H1 (cell line): ENCODE measurements around the gene GPR157. TPM values are rescaled to one million over a fixed set of nuclear protein-coding genes. Genes with fewer than 3 reads are reported as not detected.

Source experiments
- CTCF ChIA-PET: fragments of 300-600 bp; sonication (Branson Sonifier 250); formaldehyde crosslinking; loops from one replicate; lab custom pipeline; 2021; ENCODE audit not compliant: partially characterized antibody; lab: Charles Lee
- POLR2A ChIA-PET: fragments of 300-600 bp; sonication (Branson Sonifier 250); formaldehyde crosslinking; loops from one replicate; lab custom pipeline; 2021; ENCODE audit warnings: inconsistent platforms; ENCODE audit not compliant: partially characterized antibody; lab: Charles Lee
- DNase-seq, 2 experiments: peaks; one replicate each; pipeline versions ENCODE4 v3.0.0 to v3.0.0-alpha.2; 2010 to 2022; ENCODE audit warnings: low spot score in 2 of 2, low read depth in 1 of 2, mixed read lengths in 1 of 2
- FAIRE-seq: peaks from 2 replicates; lab custom pipeline; 2011; peaks lifted over from hg19 to GRCh38; lab: Jason Lieb, UNC
- H2AFZ ChIP-seq: 2 replicates; pipeline ENCODE4 v1.8.1; 2012; ENCODE audit warnings: low read length, inconsistent platforms
- H2AK5ac ChIP-seq: 2 replicates; pipeline ENCODE4 v1.6.1; 2013; ENCODE audit warnings: low read depth, low read length
- H2BK120ac ChIP-seq: replicated peaks from 2 replicates; pipeline ENCODE3; 2013; ENCODE audit warnings: low read depth, low read length, inconsistent platforms
- H2BK12ac ChIP-seq: 2 replicates; pipeline ENCODE4 v1.6.1; 2013; ENCODE audit warnings: low read depth, low read length
- H2BK15ac ChIP-seq: 2 replicates; pipeline ENCODE4 v1.6.1; 2013; ENCODE audit warnings: low read length
- H2BK20ac ChIP-seq: 2 replicates; pipeline ENCODE4 v1.6.1; 2013; ENCODE audit warnings: low read length
- H2BK5ac ChIP-seq: 2 replicates; pipeline ENCODE4 v1.6.1; 2013; ENCODE audit warnings: low read depth, low read length
- H3K14ac ChIP-seq: 2 replicates; pipeline ENCODE4 v1.6.1; 2013; ENCODE audit warnings: inconsistent platforms; ENCODE audit not compliant: insufficient read length
- H3K18ac ChIP-seq: 2 replicates; pipeline ENCODE4 v1.6.1; 2013; ENCODE audit warnings: low read length; ENCODE audit errors: extremely low read depth
- H3K23ac ChIP-seq: 2 replicates; pipeline ENCODE4 v1.6.1; 2013; ENCODE audit warnings: inconsistent platforms; ENCODE audit not compliant: insufficient read length
- H3K23me2 ChIP-seq: 2 replicates; pipeline ENCODE4 v1.6.1; 2013; ENCODE audit warnings: low read depth, low read length
- H3K27ac ChIP-seq: 2 replicates; pipeline ENCODE4 v1.6.1; 2011; ENCODE audit warnings: low read depth, low read length, inconsistent platforms
- H3K27me3 ChIP-seq, 4 experiments: replicated peaks in 1 of 4; 1 replicate in 1 of 4; 2 replicates in 3 of 4; pipeline versions ENCODE4 v1.6.1 to v1.8.1; 2011 to 2013; ENCODE audit warnings: low read length in 3 of 4, mild to moderate bottlenecking in 3 of 4, inconsistent platforms in 2 of 4, mixed read lengths in 2 of 4, moderate library complexity in 1 of 4; ENCODE audit not compliant: control insufficient read depth in 3 of 4, insufficient read depth in 3 of 4; ENCODE audit errors: extremely low read depth in 1 of 4
- H3K36me3 ChIP-seq, 4 experiments: 2 replicates each; pipeline versions ENCODE4 v1.6.1 to v1.8.1; 2011 to 2013; ENCODE audit warnings: mild to moderate bottlenecking in 4 of 4, low read length in 3 of 4, moderate library complexity in 2 of 4, control low read depth in 1 of 4, inconsistent platforms in 1 of 4; ENCODE audit not compliant: insufficient read depth in 4 of 4, control insufficient read depth in 2 of 4
- H3K4ac ChIP-seq: replicated peaks from 2 replicates; pipeline ENCODE3; 2013; ENCODE audit warnings: low read length, low read depth, mixed read lengths, inconsistent platforms; ENCODE audit not compliant: insufficient read length
- H3K4me1 ChIP-seq, 4 experiments: replicated peaks in 1 of 4; 1 replicate in 1 of 4; 2 replicates in 3 of 4; pipeline versions ENCODE4 v1.6.1 to v1.8.1; 2011 to 2013; ENCODE audit warnings: low read length in 3 of 4, inconsistent platforms in 2 of 4, mixed read lengths in 1 of 4; ENCODE audit not compliant: insufficient read depth in 4 of 4, control insufficient read depth in 3 of 4
- H3K4me2 ChIP-seq, 2 experiments: 2 replicates each; pipeline versions ENCODE4 v1.6.1 to v1.8.1; 2011 to 2013; ENCODE audit warnings: low read depth in 2 of 2, low read length in 2 of 2, control low read depth in 1 of 2, inconsistent platforms in 1 of 2, mild to moderate bottlenecking in 1 of 2; ENCODE audit not compliant: insufficient read depth in 1 of 2
- H3K4me3 ChIP-seq, 4 experiments: fragments of 200-600, 300-600 bp in 1 of 4; sonication (generic), shearing (Covaris generic), sonication (Bioruptor Twin) in 1 of 4; 2 replicates each; pipeline versions ENCODE4 v1.5.1 to v1.8.1; 2011 to 2016; ENCODE audit warnings: low read length in 4 of 4, low read depth in 3 of 4, control low read depth in 2 of 4, inconsistent platforms in 2 of 4, mild to moderate bottlenecking in 2 of 4, mixed read lengths in 1 of 4, moderate library complexity in 1 of 4; ENCODE audit not compliant: insufficient read depth in 2 of 4; ENCODE audit errors: extremely low read depth in 1 of 4
- H3K56ac ChIP-seq: replicated peaks from 2 replicates; pipeline ENCODE3; 2013; ENCODE audit warnings: low read depth, mild to moderate bottlenecking, mixed read lengths, low read length, inconsistent platforms; ENCODE audit not compliant: insufficient read length
- H3K79me1 ChIP-seq: 2 replicates; pipeline ENCODE4 v1.6.1; 2013; ENCODE audit warnings: low read depth, low read length, control low read depth
- H3K79me2 ChIP-seq, 2 experiments: 2 replicates each; pipeline versions ENCODE4 v1.6.1 to v1.8.1; 2012 to 2013; ENCODE audit warnings: low read length in 2 of 2, mild to moderate bottlenecking in 2 of 2, inconsistent platforms in 1 of 2; ENCODE audit not compliant: insufficient read depth in 2 of 2, control insufficient read depth in 1 of 2
- H3K9ac ChIP-seq, 4 experiments: replicated peaks in 1 of 4; 1 replicate in 1 of 4; 2 replicates in 3 of 4; pipeline versions ENCODE4 v1.6.1 to v1.8.1; 2011 to 2013; ENCODE audit warnings: low read depth in 3 of 4, low read length in 3 of 4, control low read depth in 2 of 4, mild to moderate bottlenecking in 2 of 4, moderate library complexity in 2 of 4, inconsistent platforms in 1 of 4; ENCODE audit errors: extremely low read depth in 1 of 4
- H3K9me3 ChIP-seq, 2 experiments: 2 replicates each; pipeline versions ENCODE4 v1.6.1 to v1.8.1; 2012 to 2013; ENCODE audit warnings: mild to moderate bottlenecking in 2 of 2, moderate library complexity in 2 of 2, control low read depth in 1 of 2, inconsistent platforms in 1 of 2, low read depth in 1 of 2, low read length in 1 of 2, mixed read lengths in 1 of 2; ENCODE audit not compliant: insufficient read depth in 2 of 2
- H4K20me1 ChIP-seq, 2 experiments: replicated peaks in 1 of 2; 2 replicates each; pipeline versions ENCODE3 to v1.8.1; 2011 to 2013; ENCODE audit warnings: inconsistent platforms in 2 of 2, low read length in 2 of 2, mild to moderate bottlenecking in 1 of 2; ENCODE audit not compliant: insufficient read depth in 2 of 2, control insufficient read depth in 1 of 2
- H4K5ac ChIP-seq: 2 replicates; pipeline ENCODE4 v1.6.1; 2013; ENCODE audit warnings: low read length, low read depth, mixed read lengths, inconsistent platforms; ENCODE audit not compliant: insufficient read length
- H4K8ac ChIP-seq: 2 replicates; pipeline ENCODE4 v1.8.0; 2013; ENCODE audit warnings: mild to moderate bottlenecking, moderate library complexity, low read length, inconsistent platforms; ENCODE audit not compliant: insufficient read depth; ENCODE audit errors: extremely low read depth
- H4K91ac ChIP-seq: replicated peaks from 2 replicates; pipeline ENCODE3; 2013; ENCODE audit warnings: low read length, mixed read lengths, inconsistent platforms; ENCODE audit not compliant: insufficient read length
- WGBS, 2 experiments: shearing (Covaris generic) in 1 of 2; methylation state at CpG; one replicate each; pipeline versions ENCODE4 v1.1.6 to v1.1.7; 2013 to 2015; ENCODE audit warnings: low lambda C conversion rate in 2 of 2, mixed read lengths in 2 of 2, inconsistent platforms in 1 of 2, low coverage in 1 of 2, missing lambda C conversion rate in 1 of 2; ENCODE audit not compliant: insufficient replicate concordance in 2 of 2, insufficient coverage in 1 of 2, insufficient read length in 1 of 2; ENCODE audit errors: extremely low coverage in 1 of 2, missing lambda C conversion rate in 1 of 2; 5-methylcytosine and 5-hydroxymethylcytosine counted together
- polyA plus RNA-seq, 7 experiments: library from polyadenylated mRNA; depleted of rRNA in 3 of 7; stranded (reverse) in 5 of 7; unstranded in 2 of 7; fragments of >200 nt in 5 of 7; fragments of 200-250 nt in 2 of 7; gene quantifications; 1 replicate in 5 of 7; 2 replicates in 1 of 7; 4 replicates in 1 of 7; pipeline versions ENCODE4 v1.2.1 to v1.2.3, GENCODE V29; 2011 to 2013; ENCODE audit warnings: missing spikeins in 2 of 7, mixed read lengths in 2 of 7
- total RNA-seq: library from RNA; stranded (reverse); fragmentation: NEBNext Ultra II Directional; extraction: Animal tissue kit (Norgen Biotek cat#: 25700); gene quantifications from 2 replicates; pipeline ENCODE4 v1.2.1, GENCODE V29; 2021

Gene GPR157
- total and polyA plus RNA-seq, 2 of the 8 experiments (the other 6 are each of a cell fraction or from before 2014, with no cell fraction given) = 1.0 to 11.0 TPM

DNA sequence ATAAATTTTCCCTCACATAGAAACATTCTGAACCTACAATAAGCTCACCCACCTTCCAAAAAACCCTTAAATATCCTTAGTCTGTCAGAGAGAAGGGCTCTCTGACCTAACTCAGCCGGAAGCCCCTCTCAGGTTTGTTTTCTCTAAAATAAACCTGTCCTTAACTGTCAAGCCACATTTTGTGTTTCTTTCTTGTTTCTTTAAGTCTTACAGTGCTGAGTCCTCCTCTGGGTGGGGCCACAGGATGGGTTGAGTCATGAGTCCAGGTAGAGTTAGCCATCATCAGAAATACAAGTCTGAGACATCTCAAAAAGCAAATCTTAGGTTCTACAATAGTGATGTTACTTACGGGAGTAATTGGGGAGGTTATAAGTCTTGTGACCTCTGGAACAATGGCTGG is 33.1 kb downstream of the GPR157 start:
- POLR2A ChIA-PET = no interaction called here
- Histone ChIP-seq H2BK120ac (no peak overlapping the region), H3K9ac (no peak overlapping the region), H3K4me2 (no peak overlapping the region), H3K79me2 (no peaks in the 10 kb centered on the region), H4K20me1 (no peaks in the 10 kb centered on the region), H3K56ac (no peak overlapping the region), H2AFZ (no peak overlapping the region), H2BK15ac (no peak overlapping the region), H4K91ac (no peak overlapping the region), H3K4me3 (no peak overlapping the region), H3K36me3 (no peaks in the 10 kb centered on the region), H4K8ac (no peak overlapping the region), H3K23me2 (no peaks in the 10 kb centered on the region), H3K18ac (no peak overlapping the region), H2AK5ac (no peak overlapping the region), H3K27ac (no peak overlapping the region), H3K9me3 (peaks cover 12 to 18% of the 10 kb centered on the region in 2 experiments), H2BK12ac (no peak overlapping the region), H3K23ac (no peak overlapping the region), H3K4ac (no peak overlapping the region), H3K27me3 (no peaks in the 10 kb centered on the region), H2BK5ac (no peak overlapping the region), H4K5ac (no peak overlapping the region), H3K4me1 (no peaks in the 10 kb centered on the region), H3K14ac (no peak overlapping the region), H3K79me1 (no peaks in the 10 kb centered on the region), H2BK20ac (no peak overlapping the region)
- DNase-seq (no peak), FAIRE-seq (no peak)
- CTCF ChIA-PET = interaction anchor here (1.3 to 13.9 kb wide), 3 partner anchors 15 to 141 kb away, joined by 3 to 156 read pairs (median 4); no protein-coding TSS in a partner anchor
- 90% methylated on average over 2 of the region's 2 CpGs; no CpG with 5 or more reads in 1 of the 2 experiments for WGBS, 2 experiments
